PC-3 (cell line): ENCODE data around the gene PATL1.

Source experiments
- CTCF ChIP-seq: fragments of 300-600 bp; sonication (generic); conservative IDR thresholded peaks from 2 replicates; pipeline ENCODE4 v1.5.1; 2017; ENCODE audit warnings: antibody characterized with exemption, low read depth, mild to moderate bottlenecking, low read length
- EZH2 ChIP-seq: fragments of 300-600 bp; sonication (generic); IDR thresholded peaks from one replicate; pipeline ENCODE4 v1.6.1; 2017; ENCODE audit warnings: antibody characterized with exemption, mild to moderate bottlenecking, low read length; ENCODE audit not compliant: unreplicated experiment
- EZH2phosphoT487 ChIP-seq: fragments of 300-600 bp; sonication (generic); IDR thresholded peaks from 2 replicates; pipeline ENCODE4 v1.6.1; 2018; ENCODE audit warnings: mild to moderate bottlenecking, antibody characterized with exemption, low read length, borderline replicate concordance

- TF ChIP-seq CTCF: no peak
- TF ChIP-seq EZH2: no peak
- no peak for TF ChIP-seq EZH2phosphoT487
Observed at GRCh38 chr11:59716051-59716450, 47.2 kb upstream of the PATL1 start.
